H1 (cell line): ENCODE data around the gene SGMS1. TPM values are rescaled to one million over a fixed set of nuclear protein-coding genes. Genes with fewer than 3 reads are reported as not detected.

ENCODE experiments used
- CTCF ChIA-PET: fragments of 300-600 bp; sonication (Branson Sonifier 250); formaldehyde crosslinking; loops from one replicate; lab custom pipeline; 2021; ENCODE audit not compliant: partially characterized antibody; lab: Charles Lee
- POLR2A ChIA-PET: fragments of 300-600 bp; sonication (Branson Sonifier 250); formaldehyde crosslinking; loops from one replicate; lab custom pipeline; 2021; ENCODE audit warnings: inconsistent platforms; ENCODE audit not compliant: partially characterized antibody; lab: Charles Lee
- DNase-seq, 2 experiments: peaks; one replicate each; pipeline versions ENCODE4 v3.0.0 to v3.0.0-alpha.2; 2010 to 2022; ENCODE audit warnings: low spot score in 2 of 2, low read depth in 1 of 2, mixed read lengths in 1 of 2
- FAIRE-seq: peaks from 2 replicates; lab custom pipeline; 2011; peaks lifted over from hg19 to GRCh38; lab: Jason Lieb, UNC
- H2AFZ ChIP-seq: 2 replicates; pipeline ENCODE4 v1.8.1; 2012; ENCODE audit warnings: low read length, inconsistent platforms
- H2AK5ac ChIP-seq: 2 replicates; pipeline ENCODE4 v1.6.1; 2013; ENCODE audit warnings: low read depth, low read length
- H2BK120ac ChIP-seq: replicated peaks from 2 replicates; pipeline ENCODE3; 2013; ENCODE audit warnings: low read depth, low read length, inconsistent platforms
- H2BK12ac ChIP-seq: 2 replicates; pipeline ENCODE4 v1.6.1; 2013; ENCODE audit warnings: low read depth, low read length
- H2BK15ac ChIP-seq: 2 replicates; pipeline ENCODE4 v1.6.1; 2013; ENCODE audit warnings: low read length
- H2BK20ac ChIP-seq: 2 replicates; pipeline ENCODE4 v1.6.1; 2013; ENCODE audit warnings: low read length
- H2BK5ac ChIP-seq: 2 replicates; pipeline ENCODE4 v1.6.1; 2013; ENCODE audit warnings: low read depth, low read length
- H3K14ac ChIP-seq: 2 replicates; pipeline ENCODE4 v1.6.1; 2013; ENCODE audit warnings: inconsistent platforms; ENCODE audit not compliant: insufficient read length
- H3K18ac ChIP-seq: 2 replicates; pipeline ENCODE4 v1.6.1; 2013; ENCODE audit warnings: low read length; ENCODE audit errors: extremely low read depth
- H3K23ac ChIP-seq: 2 replicates; pipeline ENCODE4 v1.6.1; 2013; ENCODE audit warnings: inconsistent platforms; ENCODE audit not compliant: insufficient read length
- H3K23me2 ChIP-seq: 2 replicates; pipeline ENCODE4 v1.6.1; 2013; ENCODE audit warnings: low read depth, low read length
- H3K27ac ChIP-seq: 2 replicates; pipeline ENCODE4 v1.6.1; 2011; ENCODE audit warnings: low read depth, low read length, inconsistent platforms
- H3K27me3 ChIP-seq, 4 experiments: replicated peaks in 1 of 4; 1 replicate in 1 of 4; 2 replicates in 3 of 4; pipeline versions ENCODE4 v1.6.1 to v1.8.1; 2011 to 2013; ENCODE audit warnings: low read length in 3 of 4, mild to moderate bottlenecking in 3 of 4, inconsistent platforms in 2 of 4, mixed read lengths in 2 of 4, moderate library complexity in 1 of 4; ENCODE audit not compliant: control insufficient read depth in 3 of 4, insufficient read depth in 3 of 4; ENCODE audit errors: extremely low read depth in 1 of 4
- H3K36me3 ChIP-seq, 4 experiments: 2 replicates each; pipeline versions ENCODE4 v1.6.1 to v1.8.1; 2011 to 2013; ENCODE audit warnings: mild to moderate bottlenecking in 4 of 4, low read length in 3 of 4, moderate library complexity in 2 of 4, control low read depth in 1 of 4, inconsistent platforms in 1 of 4; ENCODE audit not compliant: insufficient read depth in 4 of 4, control insufficient read depth in 2 of 4
- H3K4ac ChIP-seq: replicated peaks from 2 replicates; pipeline ENCODE3; 2013; ENCODE audit warnings: low read length, low read depth, mixed read lengths, inconsistent platforms; ENCODE audit not compliant: insufficient read length
- H3K4me1 ChIP-seq, 4 experiments: replicated peaks in 1 of 4; 1 replicate in 1 of 4; 2 replicates in 3 of 4; pipeline versions ENCODE4 v1.6.1 to v1.8.1; 2011 to 2013; ENCODE audit warnings: low read length in 3 of 4, inconsistent platforms in 2 of 4, mixed read lengths in 1 of 4; ENCODE audit not compliant: insufficient read depth in 4 of 4, control insufficient read depth in 3 of 4
- H3K4me2 ChIP-seq, 2 experiments: 2 replicates each; pipeline versions ENCODE4 v1.6.1 to v1.8.1; 2011 to 2013; ENCODE audit warnings: low read depth in 2 of 2, low read length in 2 of 2, control low read depth in 1 of 2, inconsistent platforms in 1 of 2, mild to moderate bottlenecking in 1 of 2; ENCODE audit not compliant: insufficient read depth in 1 of 2
- H3K4me3 ChIP-seq, 4 experiments: fragments of 200-600, 300-600 bp in 1 of 4; sonication (generic), shearing (Covaris generic), sonication (Bioruptor Twin) in 1 of 4; 2 replicates each; pipeline versions ENCODE4 v1.5.1 to v1.8.1; 2011 to 2016; ENCODE audit warnings: low read length in 4 of 4, low read depth in 3 of 4, control low read depth in 2 of 4, inconsistent platforms in 2 of 4, mild to moderate bottlenecking in 2 of 4, mixed read lengths in 1 of 4, moderate library complexity in 1 of 4; ENCODE audit not compliant: insufficient read depth in 2 of 4; ENCODE audit errors: extremely low read depth in 1 of 4
- H3K56ac ChIP-seq: replicated peaks from 2 replicates; pipeline ENCODE3; 2013; ENCODE audit warnings: low read depth, mild to moderate bottlenecking, mixed read lengths, low read length, inconsistent platforms; ENCODE audit not compliant: insufficient read length
- H3K79me1 ChIP-seq: 2 replicates; pipeline ENCODE4 v1.6.1; 2013; ENCODE audit warnings: low read depth, low read length, control low read depth
- H3K79me2 ChIP-seq, 2 experiments: 2 replicates each; pipeline versions ENCODE4 v1.6.1 to v1.8.1; 2012 to 2013; ENCODE audit warnings: low read length in 2 of 2, mild to moderate bottlenecking in 2 of 2, inconsistent platforms in 1 of 2; ENCODE audit not compliant: insufficient read depth in 2 of 2, control insufficient read depth in 1 of 2
- H3K9ac ChIP-seq, 4 experiments: replicated peaks in 1 of 4; 1 replicate in 1 of 4; 2 replicates in 3 of 4; pipeline versions ENCODE4 v1.6.1 to v1.8.1; 2011 to 2013; ENCODE audit warnings: low read depth in 3 of 4, low read length in 3 of 4, control low read depth in 2 of 4, mild to moderate bottlenecking in 2 of 4, moderate library complexity in 2 of 4, inconsistent platforms in 1 of 4; ENCODE audit errors: extremely low read depth in 1 of 4
- H3K9me3 ChIP-seq, 2 experiments: 2 replicates each; pipeline versions ENCODE4 v1.6.1 to v1.8.1; 2012 to 2013; ENCODE audit warnings: mild to moderate bottlenecking in 2 of 2, moderate library complexity in 2 of 2, control low read depth in 1 of 2, inconsistent platforms in 1 of 2, low read depth in 1 of 2, low read length in 1 of 2, mixed read lengths in 1 of 2; ENCODE audit not compliant: insufficient read depth in 2 of 2
- H4K20me1 ChIP-seq, 2 experiments: replicated peaks in 1 of 2; 2 replicates each; pipeline versions ENCODE3 to v1.8.1; 2011 to 2013; ENCODE audit warnings: inconsistent platforms in 2 of 2, low read length in 2 of 2, mild to moderate bottlenecking in 1 of 2; ENCODE audit not compliant: insufficient read depth in 2 of 2, control insufficient read depth in 1 of 2
- H4K5ac ChIP-seq: 2 replicates; pipeline ENCODE4 v1.6.1; 2013; ENCODE audit warnings: low read length, low read depth, mixed read lengths, inconsistent platforms; ENCODE audit not compliant: insufficient read length
- H4K8ac ChIP-seq: 2 replicates; pipeline ENCODE4 v1.8.0; 2013; ENCODE audit warnings: mild to moderate bottlenecking, moderate library complexity, low read length, inconsistent platforms; ENCODE audit not compliant: insufficient read depth; ENCODE audit errors: extremely low read depth
- H4K91ac ChIP-seq: replicated peaks from 2 replicates; pipeline ENCODE3; 2013; ENCODE audit warnings: low read length, mixed read lengths, inconsistent platforms; ENCODE audit not compliant: insufficient read length
- BACH1 ChIP-seq: IDR thresholded peaks from 2 replicates; pipeline ENCODE4 v1.6.1; 2012; ENCODE audit warnings: low read length, improper control_type of control experiment
- CEBPB ChIP-seq: IDR thresholded peaks from 2 replicates; pipeline ENCODE4 v1.6.1; 2012; ENCODE audit warnings: low read depth, low read length
- CHD2 ChIP-seq: IDR thresholded peaks from 2 replicates; pipeline ENCODE4 v1.6.1; 2012; ENCODE audit warnings: low read length, improper control_type of control experiment
- CREB1 ChIP-seq: IDR thresholded peaks from 2 replicates; pipeline ENCODE4 v1.6.1; 2012; ENCODE audit warnings: inconsistent platforms
- GABPA ChIP-seq: IDR thresholded peaks from 2 replicates; pipeline ENCODE4 v1.6.1; 2011; ENCODE audit warnings: mild to moderate bottlenecking, low read length, moderate library complexity, borderline replicate concordance; ENCODE audit not compliant: insufficient read depth
- HDAC6 ChIP-seq: IDR thresholded peaks from one replicate; pipeline ENCODE4 v1.7.1; 2012; ENCODE audit warnings: low read depth, mild to moderate bottlenecking, inconsistent platforms, low read length, moderate library complexity
- KDM4A ChIP-seq: IDR thresholded peaks from one replicate; pipeline ENCODE4 v1.7.1; 2012; ENCODE audit warnings: low read depth, mild to moderate bottlenecking, moderate library complexity, low read length, inconsistent platforms; ENCODE audit not compliant: severe bottlenecking
- NRF1 ChIP-seq: IDR thresholded peaks from 2 replicates; pipeline ENCODE4 v1.6.1; 2011; ENCODE audit warnings: mild to moderate bottlenecking, low read depth, low read length, improper control_type of control experiment
- POLR2AphosphoS5 ChIP-seq: IDR thresholded peaks from 2 replicates; pipeline ENCODE4 v1.6.1; 2011; ENCODE audit warnings: low read depth, low read length
- RXRA ChIP-seq: IDR thresholded peaks from 2 replicates; pipeline ENCODE4 v1.6.1; 2011; ENCODE audit warnings: low read depth, mild to moderate bottlenecking, low read length, moderate library complexity; ENCODE audit not compliant: insufficient read depth
- SIX5 ChIP-seq: IDR thresholded peaks from 2 replicates; pipeline ENCODE4 v1.6.1; 2011; ENCODE audit warnings: mild to moderate bottlenecking, low read depth, low read length
- TBP ChIP-seq: IDR thresholded peaks from 2 replicates; pipeline ENCODE4 v1.6.1; 2011; ENCODE audit warnings: low read depth, low read length, improper control_type of control experiment
- TEAD4 ChIP-seq: IDR thresholded peaks from 2 replicates; pipeline ENCODE4 v1.6.1; 2012; ENCODE audit warnings: low read depth, low read length, inconsistent platforms, mixed read lengths
- polyA plus RNA-seq, 7 experiments: library from polyadenylated mRNA; depleted of rRNA in 3 of 7; stranded (reverse) in 5 of 7; unstranded in 2 of 7; fragments of >200 nt in 5 of 7; fragments of 200-250 nt in 2 of 7; gene quantifications; 1 replicate in 5 of 7; 2 replicates in 1 of 7; 4 replicates in 1 of 7; pipeline versions ENCODE4 v1.2.1 to v1.2.3, GENCODE V29; 2011 to 2013; ENCODE audit warnings: missing spikeins in 2 of 7, mixed read lengths in 2 of 7
- total RNA-seq: library from RNA; stranded (reverse); fragmentation: NEBNext Ultra II Directional; extraction: Animal tissue kit (Norgen Biotek cat#: 25700); gene quantifications from 2 replicates; pipeline ENCODE4 v1.2.1, GENCODE V29; 2021
- TF ChIP-seq, protein P1 (sequence below): IDR thresholded peaks from 2 replicates; pipeline ENCODE4 v1.6.1; 2012; ENCODE audit warnings: low read length, inconsistent platforms

Gene SGMS1
- total and polyA plus RNA-seq, 2 of the 8 experiments (the other 6 are each of a cell fraction or from before 2014, with no cell fraction given): 6.0 to 15.6 TPM

DNA sequence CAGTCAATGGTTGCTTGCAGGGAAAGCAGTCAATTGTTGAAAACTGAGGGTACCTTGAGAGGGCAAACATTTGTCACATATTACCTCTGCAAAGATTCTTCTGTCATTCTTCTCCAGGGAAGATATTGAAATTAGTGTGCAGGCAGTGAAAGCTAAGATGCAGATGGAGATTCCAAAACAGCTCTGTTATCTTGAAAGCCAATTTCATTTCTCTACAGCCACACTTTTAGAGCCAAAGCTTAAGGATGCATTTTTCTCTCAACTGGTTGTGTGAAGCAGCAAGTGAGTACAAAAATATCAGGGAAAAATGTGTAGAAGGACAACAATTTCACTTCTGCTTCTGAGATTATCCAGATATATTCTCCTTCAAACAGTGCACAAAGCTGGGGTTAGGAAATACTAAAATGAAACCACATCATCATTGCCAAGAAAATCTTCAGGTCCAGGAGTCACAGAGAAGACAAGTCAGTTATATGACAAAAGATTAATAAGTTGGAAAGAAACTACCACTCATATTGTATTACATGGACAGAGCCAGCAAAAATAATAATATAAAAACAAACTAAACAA, 16.3 kb downstream of the SGMS1 start:
- POLR2A ChIA-PET: no interaction called here
- DNase-seq: no peak
- no peak for TF ChIP-seq BACH1
- TF ChIP-seq SIX5: no peak
- no peak for TF ChIP-seq POLR2AphosphoS5
- no peak for TF ChIP-seq NRF1
- no peak for TF ChIP-seq CREB1
- TF ChIP-seq GABPA: no peak
- TF ChIP-seq HDAC6: no peak
- no peak for TF ChIP-seq KDM4A
- no peak for TF ChIP-seq TBP
- TF ChIP-seq CEBPB: no peak
- TF ChIP-seq RXRA: no peak
- TF ChIP-seq, protein P1, sequence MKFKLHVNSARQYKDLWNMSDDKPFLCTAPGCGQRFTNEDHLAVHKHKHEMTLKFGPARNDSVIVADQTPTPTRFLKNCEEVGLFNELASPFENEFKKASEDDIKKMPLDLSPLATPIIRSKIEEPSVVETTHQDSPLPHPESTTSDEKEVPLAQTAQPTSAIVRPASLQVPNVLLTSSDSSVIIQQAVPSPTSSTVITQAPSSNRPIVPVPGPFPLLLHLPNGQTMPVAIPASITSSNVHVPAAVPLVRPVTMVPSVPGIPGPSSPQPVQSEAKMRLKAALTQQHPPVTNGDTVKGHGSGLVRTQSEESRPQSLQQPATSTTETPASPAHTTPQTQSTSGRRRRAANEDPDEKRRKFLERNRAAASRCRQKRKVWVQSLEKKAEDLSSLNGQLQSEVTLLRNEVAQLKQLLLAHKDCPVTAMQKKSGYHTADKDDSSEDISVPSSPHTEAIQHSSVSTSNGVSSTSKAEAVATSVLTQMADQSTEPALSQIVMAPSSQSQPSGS: no peak
- no peak for TF ChIP-seq CHD2
- no peak for TF ChIP-seq TEAD4

More for the DNA sequence above, 16.3 kb downstream of the SGMS1 start:
- Histone ChIP-seq H3K4me3 (no peak overlapping the region), H3K23me2 (no peaks in the 10 kb centered on the region; the same call in 1 of the 2 replicates), H3K9ac (no peak overlapping the region), H3K9me3 (no peaks in the 10 kb centered on the region), H3K4me1 (peaks cover 0 to 5% (median 0%) of the 10 kb centered on the region in 4 experiments; a peak in 4 of 7 replicates), H2BK12ac (no peak overlapping the region), H3K14ac (no peak overlapping the region), H2BK20ac (no peak overlapping the region), H4K8ac (no peak overlapping the region), H2BK15ac (no peak overlapping the region), H4K91ac (no peak overlapping the region), H3K4me2 (no peak overlapping the region), H3K79me1 (peaks cover 12% of the 10 kb centered on the region), H3K27ac (no peak overlapping the region), H2BK120ac (no peak overlapping the region), H4K20me1 (peaks cover 2 to 5% of the 10 kb centered on the region in 2 experiments), H3K18ac (no peak overlapping the region), H3K56ac (no peak overlapping the region), H2AK5ac (no peak overlapping the region), H2AFZ (no peak overlapping the region), H3K23ac (no peak overlapping the region), H3K79me2 (peaks cover 7 to 95% of the 10 kb centered on the region in 2 experiments), H3K36me3 (no peaks in the 10 kb centered on the region; a peak in 1 of 8 replicates), H2BK5ac (no peak overlapping the region), H3K4ac (no peak overlapping the region), H4K5ac (no peak overlapping the region), H3K27me3 (no peaks in the 10 kb centered on the region)
- FAIRE-seq: no peak
- CTCF ChIA-PET: interaction anchor here (0.7 to 1.4 kb wide), 3 partner anchors 8 to 391 kb away, joined by 3 to 4 read pairs (median 3); no protein-coding TSS in a partner anchor
